Mammary epithelial cell (primary cell): Measurements from ENCODE around the gene KIFC3.
"Not testable (repeated sequence)": the region's sequence is repeated elsewhere in the genome, so short reads cannot be mapped to it uniquely, and the experiment has no call there.

Experiments
- EZH2 ChIP-seq: IDR thresholded peaks from 2 replicates; pipeline ENCODE4 v1.6.1; 2012; ENCODE audit warnings: low read length, inconsistent platforms, borderline replicate concordance
- TF ChIP-seq, protein P1 (sequence below), 2 donors: IDR thresholded peaks in 1 of 2; conservative IDR thresholded peaks in 1 of 2; 2 replicates each; pipeline ENCODE4 v1.5.1; 2011 to 2012; ENCODE audit warnings: inconsistent platforms in 2 of 2, low read length in 2 of 2, mild to moderate bottlenecking in 2 of 2, control low read depth in 1 of 2, low read depth in 1 of 2; ENCODE audit not compliant: insufficient read depth in 1 of 2; ENCODE audit errors: extremely low read depth in 1 of 2

DNA sequence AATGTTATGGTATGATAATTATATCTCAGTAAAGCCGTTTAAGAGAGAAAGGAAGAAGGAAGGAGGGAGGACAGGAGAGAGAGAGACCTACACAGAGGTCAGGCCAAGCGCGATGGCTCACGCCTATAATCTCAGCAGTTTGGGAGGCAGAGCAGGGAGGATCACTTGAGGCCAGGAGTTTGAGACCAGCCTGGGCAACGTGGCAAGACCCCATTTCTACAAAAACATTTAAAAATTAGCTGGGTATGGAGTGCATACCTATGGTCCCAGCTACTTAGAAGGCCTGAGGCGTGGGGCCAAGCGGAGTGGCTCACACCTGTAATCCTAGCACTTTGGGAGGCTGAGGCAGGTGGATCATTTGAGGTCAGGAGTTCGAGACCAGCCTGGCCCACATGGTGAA, 9.0 kb upstream of the KIFC3 start:
- TF ChIP-seq, protein P1, sequence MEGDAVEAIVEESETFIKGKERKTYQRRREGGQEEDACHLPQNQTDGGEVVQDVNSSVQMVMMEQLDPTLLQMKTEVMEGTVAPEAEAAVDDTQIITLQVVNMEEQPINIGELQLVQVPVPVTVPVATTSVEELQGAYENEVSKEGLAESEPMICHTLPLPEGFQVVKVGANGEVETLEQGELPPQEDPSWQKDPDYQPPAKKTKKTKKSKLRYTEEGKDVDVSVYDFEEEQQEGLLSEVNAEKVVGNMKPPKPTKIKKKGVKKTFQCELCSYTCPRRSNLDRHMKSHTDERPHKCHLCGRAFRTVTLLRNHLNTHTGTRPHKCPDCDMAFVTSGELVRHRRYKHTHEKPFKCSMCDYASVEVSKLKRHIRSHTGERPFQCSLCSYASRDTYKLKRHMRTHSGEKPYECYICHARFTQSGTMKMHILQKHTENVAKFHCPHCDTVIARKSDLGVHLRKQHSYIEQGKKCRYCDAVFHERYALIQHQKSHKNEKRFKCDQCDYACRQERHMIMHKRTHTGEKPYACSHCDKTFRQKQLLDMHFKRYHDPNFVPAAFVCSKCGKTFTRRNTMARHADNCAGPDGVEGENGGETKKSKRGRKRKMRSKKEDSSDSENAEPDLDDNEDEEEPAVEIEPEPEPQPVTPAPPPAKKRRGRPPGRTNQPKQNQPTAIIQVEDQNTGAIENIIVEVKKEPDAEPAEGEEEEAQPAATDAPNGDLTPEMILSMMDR (conservative IDR thresholded peaks at IDR 0.05 in 1 of 2, IDR thresholded peaks at IDR 0.05 in 1 of 2; ENCODE audit: extremely low read depth in 1 of 2, insufficient read depth in 1 of 2, low read depth in 1 of 2, low read length in 2 of 2), result not testable (repeated sequence)
- not testable (repeated sequence) for TF ChIP-seq EZH2
